Retinal pigment epithelial cell (primary cell): ENCODE measurements around the gene IPO4.
"Not testable (repeated sequence)": the region's sequence is repeated elsewhere in the genome, so short reads cannot be mapped to it uniquely, and the experiment has no call there.

ENCODE experiments used
- DNase-seq: peaks from one replicate; pipeline ENCODE4 v3.0.0-alpha.2; 2010; ENCODE audit warnings: low read depth
- H3K4me3 ChIP-seq: 2 replicates; pipeline ENCODE4 v1.5.1; 2011; ENCODE audit warnings: mild to moderate bottlenecking, low read length, control low read depth, moderate library complexity
- CTCF ChIP-seq: conservative IDR thresholded peaks from 2 replicates; pipeline ENCODE4 v1.5.1; 2011; ENCODE audit warnings: low read depth, low read length, control low read depth, inconsistent platforms

Gene IPO4

GRCh38 chr14:24204163-24205146, 15.8 kb upstream of the IPO4 start:
- H3K4me3 ChIP-seq, result no peak overlapping the region
- no peak for DNase-seq
- TF ChIP-seq CTCF, result no peak

GRCh38 chr14:24203249-24203886, 14.8 kb upstream of the IPO4 start:
- not testable (repeated sequence) for DNase-seq, H3K4me3 ChIP-seq

GRCh38 chr14:24202538-24202937, 13.9 kb upstream of the IPO4 start:
- not testable (repeated sequence) for DNase-seq, H3K4me3 ChIP-seq

GRCh38 chr14:24198814-24199524, 10.4 kb upstream of the IPO4 start:
- no peak for DNase-seq
- no peak for TF ChIP-seq CTCF
- no peak overlapping the region for H3K4me3 ChIP-seq

GRCh38 chr14:24197056-24197450, 8.4 kb upstream of the IPO4 start:
- no peak for TF ChIP-seq CTCF
- H3K4me3 ChIP-seq, result no peak overlapping the region
- no peak for DNase-seq

- peak overlapping the region; percentile 79 for H3K4me3 ChIP-seq
- no peak for TF ChIP-seq CTCF
- no peak for DNase-seq
These were observed 7.7 kb upstream of the IPO4 start for GRCh38 chr14:24196071-24197055.

- H3K4me3 ChIP-seq, result peak within 1 kb of the TSS; percentile 79
- peak; percentile 66 for DNase-seq
- no peak for TF ChIP-seq CTCF
These were observed 6.8 kb upstream of the IPO4 start, which contains the start of gene TM9SF1 for GRCh38 chr14:24195186-24196070. Gene TM9SF1, minus strand, starts transcription at chr14:24195441. Its CDS starts 422 bp downstream, at chr14:24195019.
